DMS79 treated with DMSO at 0.1 percent for 48 hours (cell line): ENCODE results near the gene SEC23A.
"Not testable (repeated sequence)": the region's sequence is repeated elsewhere in the genome, so short reads cannot be mapped to it uniquely, and the experiment has no call there.

ENCODE experiments used
- DNase-seq: peaks from one replicate; lab custom pipeline; 2025; lab: John Stamatoyannopoulos, UW

Gene SEC23A

GRCh38 chr14:39091716-39092115, 11.3 kb downstream of the SEC23A start:
- no peak for DNase-seq

GRCh38 chr14:39090548-39091111, 12.4 kb downstream of the SEC23A start:
- DNase-seq, result no peak

DNA sequence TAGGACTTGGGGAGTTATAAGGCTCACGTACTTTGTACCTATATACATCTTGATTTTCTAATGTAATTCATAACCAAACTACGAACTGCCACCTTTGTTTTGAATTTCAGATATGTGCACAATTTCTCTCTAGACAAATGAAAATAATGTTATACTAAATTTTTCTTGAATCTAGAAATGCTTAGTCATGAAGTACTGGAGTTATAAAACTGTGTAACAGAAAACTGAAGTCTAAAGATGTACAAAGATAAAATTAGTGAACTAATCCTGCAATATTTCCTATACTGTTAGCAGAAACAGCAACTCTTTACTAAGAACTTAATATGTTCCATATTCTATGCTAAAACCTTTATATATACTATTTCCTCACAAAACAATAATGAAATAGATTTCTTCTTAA, 15.5 kb downstream of the SEC23A start:
- no peak for DNase-seq

GRCh38 chr14:39085933-39086332, 17.1 kb downstream of the SEC23A start:
- no peak for DNase-seq

DNA sequence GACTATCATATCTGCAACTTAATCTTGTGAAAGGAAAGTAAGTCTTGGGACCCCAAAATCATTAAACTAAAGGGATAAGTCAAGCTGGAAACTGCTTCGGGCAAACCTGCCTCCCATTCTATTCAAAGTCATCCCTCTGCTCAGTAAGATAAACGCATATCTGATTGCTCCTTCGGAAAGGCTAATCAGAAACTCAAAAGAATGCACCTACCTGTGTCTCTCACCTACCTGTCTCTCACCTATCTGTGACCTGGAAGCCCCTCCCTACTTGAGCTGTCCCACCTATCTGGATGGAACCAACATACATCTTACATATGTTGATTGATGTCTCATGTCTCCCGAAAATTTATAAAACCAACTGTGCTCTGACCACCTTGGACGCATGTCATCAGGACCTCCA, 19.9 kb downstream of the SEC23A start:
- no peak for DNase-seq

- no peak for DNase-seq
Measured at GRCh38 chr14:39080886-39081285, 22.1 kb downstream of the SEC23A start.

GRCh38 chr14:39071096-39071495, 31.9 kb downstream of the SEC23A start:
- no peak for DNase-seq

DNA sequence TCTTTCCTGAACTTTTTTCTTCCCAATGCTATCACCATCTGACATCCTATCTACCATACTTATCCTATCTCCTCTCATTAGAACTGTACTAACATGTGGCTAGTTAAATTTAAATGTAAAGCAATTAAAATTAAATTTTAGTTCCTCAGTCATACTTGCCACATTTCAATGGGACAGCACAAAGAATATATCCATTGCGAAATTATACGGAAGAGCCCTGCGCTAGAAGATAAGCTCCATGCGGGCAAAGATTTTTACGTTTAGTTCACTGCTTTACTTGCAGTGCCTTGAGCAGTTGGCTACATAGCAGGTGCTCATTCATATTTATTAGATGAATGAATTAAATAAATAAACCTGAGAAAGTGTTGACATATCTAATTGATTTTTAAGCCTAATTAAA, 33.1 kb downstream of the SEC23A start:
- DNase-seq, result no peak

DNA sequence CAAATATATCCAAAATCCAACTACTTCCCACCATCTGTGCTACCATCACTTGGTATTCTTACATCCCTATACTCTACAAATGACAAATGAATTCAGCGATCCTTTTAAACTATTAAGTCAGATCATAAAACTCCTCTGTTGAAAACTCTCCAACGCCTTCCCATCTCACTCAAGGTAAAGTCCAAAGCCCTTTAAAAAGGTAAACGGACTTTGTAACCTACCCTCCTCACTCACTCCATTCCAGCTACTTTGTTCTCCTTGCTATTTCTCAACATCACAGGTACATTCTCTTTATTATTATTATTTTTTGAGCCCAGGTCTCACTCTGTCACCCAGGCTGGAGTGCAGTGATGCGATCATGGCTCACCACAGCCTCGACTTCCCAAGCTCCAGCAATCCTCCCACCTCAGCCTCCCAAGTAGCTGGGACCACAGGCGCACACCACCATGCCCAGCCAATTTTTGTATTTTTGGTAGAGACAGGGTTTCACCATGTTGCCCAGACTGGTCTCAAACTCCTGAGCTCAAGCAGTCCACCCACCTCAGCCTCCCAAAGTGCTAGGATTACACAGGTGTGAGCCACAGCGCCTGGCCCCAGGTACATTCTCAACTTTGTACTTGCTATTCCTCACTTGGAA, 33.7 kb downstream of the SEC23A start:
- DNase-seq, result not testable (repeated sequence)

DNA sequence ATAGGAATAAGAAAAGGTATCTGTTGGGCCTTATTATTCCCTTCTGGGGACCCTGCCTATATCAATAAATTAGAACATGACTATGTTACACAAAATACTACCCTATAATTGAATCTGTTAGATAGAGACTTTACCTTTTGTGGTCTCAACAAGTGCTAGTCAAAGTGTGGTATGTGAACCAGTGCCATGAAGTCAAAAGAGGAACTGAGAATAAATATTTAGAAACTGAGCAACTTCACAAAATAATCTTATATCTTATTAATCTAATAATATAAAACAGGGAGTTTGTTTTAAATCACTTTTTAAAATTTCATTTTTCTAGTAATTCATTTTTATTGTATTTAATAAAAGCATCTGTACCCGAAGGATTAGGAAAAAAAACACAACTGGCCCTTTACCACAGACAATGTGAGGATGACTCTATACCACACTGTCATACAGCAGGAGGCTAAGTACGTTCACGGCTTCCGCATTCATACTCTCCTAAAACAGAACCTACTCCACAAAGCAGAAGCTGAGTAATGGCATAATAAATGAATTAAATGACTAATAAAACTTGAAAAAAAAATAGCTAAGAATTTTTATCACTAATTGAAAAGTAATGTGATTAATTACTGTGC, 42.1 kb downstream of the SEC23A start:
- no peak for DNase-seq

GRCh38 chr14:39055786-39056474, 47.1 kb downstream of the SEC23A start:
- no peak for DNase-seq

GRCh38 chr14:39052869-39053454, 50.1 kb downstream of the SEC23A start:
- DNase-seq, result not testable (repeated sequence)

DNA sequence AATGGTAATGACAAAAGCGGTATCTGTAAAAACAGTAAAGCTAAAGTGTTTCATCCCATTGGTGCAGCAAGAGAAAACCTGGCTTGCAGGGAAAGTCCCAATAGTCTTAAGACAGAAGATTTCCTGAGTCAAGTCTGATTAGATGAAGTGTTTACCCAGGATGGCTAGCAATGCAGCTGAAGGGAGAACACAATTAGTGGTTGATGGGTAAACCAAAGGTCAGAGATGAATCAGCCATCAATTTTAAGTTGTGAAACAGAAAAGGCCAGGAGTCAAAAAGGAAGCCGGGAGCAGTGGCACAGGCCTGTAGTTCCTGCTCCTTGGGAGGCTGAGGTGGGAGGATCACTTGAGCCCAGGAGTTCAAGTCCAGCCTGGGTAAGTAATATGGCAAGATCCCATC, 52.6 kb downstream of the SEC23A start:
- DNase-seq, result no peak

GRCh38 chr14:39045889-39046288, 57.1 kb downstream of the SEC23A start:
- not testable (repeated sequence) for DNase-seq

GRCh38 chr14:39043352-39043943, 59.6 kb downstream of the SEC23A start:
- no peak for DNase-seq

DNA sequence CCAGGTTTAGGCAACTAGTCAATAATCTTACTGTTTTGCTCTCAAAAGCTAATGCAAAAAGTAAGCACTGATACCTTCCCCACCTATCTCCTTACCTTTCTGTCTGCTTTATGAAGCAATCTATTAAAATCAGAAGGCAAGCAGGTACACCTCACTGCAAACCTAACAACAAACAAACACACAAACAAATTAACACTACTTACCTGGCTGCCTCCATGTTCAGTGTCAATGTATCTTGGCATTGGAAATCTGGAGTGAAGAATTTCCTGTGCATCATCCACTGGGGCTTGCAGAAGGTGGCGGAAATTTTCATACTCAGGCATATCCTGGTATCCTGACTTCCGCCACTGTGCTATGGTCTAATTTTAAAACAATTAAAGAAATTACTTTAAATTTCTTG, 62.5 kb downstream of the SEC23A start:
- no peak for DNase-seq

DNA sequence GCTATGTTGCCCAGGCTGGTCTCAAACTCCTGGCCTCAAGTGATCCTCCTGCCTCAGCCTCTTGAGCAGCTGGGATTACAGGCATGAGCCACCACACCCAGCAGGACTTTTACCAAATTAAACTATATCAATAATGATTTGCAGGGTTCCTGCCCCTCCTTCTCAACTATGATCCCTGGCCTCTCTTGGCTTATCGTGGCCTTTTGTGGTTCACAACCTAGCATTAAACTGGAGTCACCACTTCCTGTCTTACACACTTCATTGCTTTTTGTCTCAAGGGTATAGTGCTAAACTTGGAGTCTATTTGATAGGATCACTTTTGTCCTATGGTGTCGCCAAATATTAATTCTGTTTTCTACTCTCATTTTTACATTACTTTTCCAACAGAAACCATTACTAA, 64.5 kb downstream of the SEC23A start:
- DNase-seq, result no peak

- DNase-seq, result no peak
Measured at GRCh38 chr14:39036760-39037159, 66.3 kb downstream of the SEC23A start.

DNA sequence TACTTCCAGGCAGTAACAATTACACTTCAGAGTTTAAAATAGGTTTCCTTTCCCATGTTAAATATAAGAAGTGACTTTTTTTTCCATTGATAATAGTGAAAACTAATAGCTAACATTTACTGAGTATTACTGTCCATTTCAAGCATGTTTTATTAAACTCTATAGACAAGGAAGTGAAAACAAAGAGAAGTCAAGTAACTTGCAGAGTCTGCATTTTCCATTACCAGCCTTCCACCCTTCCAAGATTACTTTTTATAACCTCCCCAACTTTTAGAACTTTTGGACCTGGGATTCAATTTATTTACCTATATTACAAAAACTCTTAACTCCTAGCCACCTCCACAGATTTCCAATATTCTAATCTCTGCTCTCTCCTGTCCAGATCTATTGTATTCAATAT, 67.7 kb downstream of the SEC23A start:
- no peak for DNase-seq

DNA sequence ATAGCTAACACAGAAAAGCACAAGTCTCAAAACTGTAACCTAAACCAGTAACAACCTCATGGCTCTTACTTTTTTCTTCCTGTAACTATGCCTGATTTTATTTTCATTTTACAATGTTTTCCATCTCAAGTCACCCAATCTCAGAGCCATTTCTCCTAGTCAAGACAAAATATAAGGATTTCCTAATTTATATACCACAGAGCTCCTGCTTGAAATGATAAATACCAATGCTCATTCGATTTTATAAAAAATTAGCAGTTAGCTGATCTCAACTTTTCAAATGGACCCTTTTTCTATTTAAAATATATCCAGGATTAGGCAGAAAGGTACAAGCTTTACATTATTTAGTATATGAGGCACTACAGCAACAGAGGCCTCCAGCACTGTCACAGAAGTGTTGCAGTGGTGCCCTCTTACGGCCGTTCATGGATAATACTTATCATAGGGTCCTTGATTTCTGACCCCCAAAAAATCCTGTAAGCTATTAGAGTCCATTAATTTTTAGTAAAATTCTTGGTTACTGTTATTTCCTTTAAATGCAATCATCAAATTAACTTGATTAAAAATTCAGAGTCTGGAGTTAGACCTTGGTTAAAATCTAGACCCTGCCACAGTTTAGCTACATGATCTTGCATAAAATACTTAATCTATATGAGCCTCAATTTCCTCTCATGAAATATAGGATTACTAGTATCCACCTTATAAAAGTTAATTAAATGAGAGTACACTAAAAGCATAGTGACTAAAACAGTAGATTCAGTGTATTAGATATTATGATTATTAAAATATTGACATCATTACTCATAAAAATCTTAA, 68.3 kb downstream of the SEC23A start:
- DNase-seq, result no peak

- no peak for DNase-seq
Measured at GRCh38 chr14:39033371-39033770, 69.7 kb downstream of the SEC23A start.

- DNase-seq, result no peak
Measured at GRCh38 chr14:39030209-39030608, 72.8 kb downstream of the SEC23A start.
